HepG2 (cell line): ENCODE measurements around the gene MEA1. TPM values are rescaled to one million over a fixed set of nuclear protein-coding genes. Genes with fewer than 3 reads are reported as not detected.

Source experiments
- AGO1 ChIP-seq: fragments of 200-400 bp; formaldehyde crosslinking; IDR thresholded peaks from 2 replicates; pipeline ENCODE4 v1.6.1; 2017; ENCODE audit warnings: mild to moderate bottlenecking, low read depth, low read length, moderate library complexity; ENCODE audit not compliant: poor library complexity, severe bottlenecking
- CHD2 ChIP-seq: IDR thresholded peaks from 2 replicates; pipeline ENCODE4 v1.6.1; 2011; ENCODE audit warnings: low read depth, low read length, improper control_type of control experiment
- HHEX ChIP-seq: IDR thresholded peaks from 2 replicates; pipeline ENCODE4 v1.6.1; 2016; ENCODE audit warnings: control low read depth
- HMGA1 ChIP-seq: sonication (generic); formaldehyde crosslinking; conservative IDR thresholded peaks from 2 replicates; pipeline ENCODE4 v1.4.0; 2020; ENCODE audit warnings: missing genetic modification reagents
- HOXA5 ChIP-seq: sonication (generic); formaldehyde crosslinking; IDR thresholded peaks from 2 replicates; pipeline ENCODE4 v1.4.0; 2020; ENCODE audit warnings: missing genetic modification reagents
- MBNL3 ChIP-seq: fragments of 250-450 bp; sonication (Bioruptor Pico); conservative IDR thresholded peaks from 2 replicates; pipeline ENCODE4 v1.8.0; 2022; ENCODE audit warnings: mild to moderate bottlenecking, inconsistent platforms
- NFAT5 ChIP-seq: sonication (generic); formaldehyde crosslinking; IDR thresholded peaks from 2 replicates; pipeline ENCODE4 v1.4.0; 2020; ENCODE audit warnings: missing genetic modification reagents
- SIN3B ChIP-seq: fragments of 150-350 bp; IDR thresholded peaks from 2 replicates; pipeline ENCODE4 v1.6.1; 2014; ENCODE audit warnings: low read length
- ZBTB43 ChIP-seq: sonication (generic); formaldehyde crosslinking; conservative IDR thresholded peaks from 2 replicates; pipeline ENCODE4 v1.4.0; 2020; ENCODE audit warnings: missing genetic modification reagents
- ZNF136 ChIP-seq: sonication (generic); formaldehyde crosslinking; IDR thresholded peaks from 2 replicates; pipeline ENCODE4 v1.8.1; 2022; ENCODE audit warnings: low read depth, mild to moderate bottlenecking, moderate library complexity, missing genetic modification reagents
- ZNF549 ChIP-seq: sonication (generic); formaldehyde crosslinking; IDR thresholded peaks from 2 replicates; pipeline ENCODE4 v1.5.0; 2020; ENCODE audit warnings: missing genetic modification reagents
- ZNF761 ChIP-seq: sonication (generic); formaldehyde crosslinking; conservative IDR thresholded peaks from 2 replicates; pipeline ENCODE4 v1.4.0; 2020; ENCODE audit warnings: mild to moderate bottlenecking, missing genetic modification reagents
- ZSCAN21 ChIP-seq: sonication (generic); formaldehyde crosslinking; IDR thresholded peaks from 2 replicates; pipeline ENCODE4 v1.8.0; 2022; ENCODE audit warnings: mild to moderate bottlenecking, missing genetic modification reagents, moderate library complexity, borderline replicate concordance
- polyA plus RNA-seq, 8 experiments: library from polyadenylated mRNA; depleted of rRNA in 3 of 8; stranded (reverse) in 7 of 8; unstranded in 1 of 8; fragments of >200 nt; fragmentation: Illumina TruSeq in 4 of 8; extraction: Trizol in 4 of 8; gene quantifications; 2 replicates each; pipeline versions ENCODE4 v1.2.1 to v1.2.3, GENCODE V29; 2011 to 2016; ENCODE audit warnings: low read depth in 4 of 8, missing spikeins in 1 of 8, mixed read lengths in 1 of 8; ENCODE audit not compliant: insufficient read depth in 1 of 8
- total RNA-seq, 5 experiments: library from RNA; depleted of rRNA; stranded (reverse); fragments of >200 nt; fragmentation: Illumina TruSeq; extraction: Trizol; gene quantifications; 2 replicates each; pipeline ENCODE4 v1.2.3, GENCODE V29; 2016; ENCODE audit warnings: low read depth in 1 of 5
- TF ChIP-seq, protein P1 (sequence below): sonication (generic); formaldehyde crosslinking; IDR thresholded peaks from 2 replicates; pipeline ENCODE4 v1.4.0; 2020; ENCODE audit warnings: missing genetic modification reagents
- TF ChIP-seq, protein P2 (sequence below): sonication (generic); formaldehyde crosslinking; IDR thresholded peaks from 2 replicates; pipeline ENCODE4 v1.5.0; 2020; ENCODE audit warnings: missing genetic modification reagents, mild to moderate bottlenecking, borderline replicate concordance
- TF ChIP-seq, protein P3 (sequence below): sonication (generic); formaldehyde crosslinking; IDR thresholded peaks from 2 replicates; pipeline ENCODE4 v1.4.0; 2020; ENCODE audit warnings: missing genetic modification reagents

MEA1 gene
- total and polyA plus RNA-seq, 2 of the 13 experiments (the other 11 are each of a cell fraction or from before 2014, with no cell fraction given), result 75.6 to 86.2 TPM

- TF ChIP-seq, protein P1, sequence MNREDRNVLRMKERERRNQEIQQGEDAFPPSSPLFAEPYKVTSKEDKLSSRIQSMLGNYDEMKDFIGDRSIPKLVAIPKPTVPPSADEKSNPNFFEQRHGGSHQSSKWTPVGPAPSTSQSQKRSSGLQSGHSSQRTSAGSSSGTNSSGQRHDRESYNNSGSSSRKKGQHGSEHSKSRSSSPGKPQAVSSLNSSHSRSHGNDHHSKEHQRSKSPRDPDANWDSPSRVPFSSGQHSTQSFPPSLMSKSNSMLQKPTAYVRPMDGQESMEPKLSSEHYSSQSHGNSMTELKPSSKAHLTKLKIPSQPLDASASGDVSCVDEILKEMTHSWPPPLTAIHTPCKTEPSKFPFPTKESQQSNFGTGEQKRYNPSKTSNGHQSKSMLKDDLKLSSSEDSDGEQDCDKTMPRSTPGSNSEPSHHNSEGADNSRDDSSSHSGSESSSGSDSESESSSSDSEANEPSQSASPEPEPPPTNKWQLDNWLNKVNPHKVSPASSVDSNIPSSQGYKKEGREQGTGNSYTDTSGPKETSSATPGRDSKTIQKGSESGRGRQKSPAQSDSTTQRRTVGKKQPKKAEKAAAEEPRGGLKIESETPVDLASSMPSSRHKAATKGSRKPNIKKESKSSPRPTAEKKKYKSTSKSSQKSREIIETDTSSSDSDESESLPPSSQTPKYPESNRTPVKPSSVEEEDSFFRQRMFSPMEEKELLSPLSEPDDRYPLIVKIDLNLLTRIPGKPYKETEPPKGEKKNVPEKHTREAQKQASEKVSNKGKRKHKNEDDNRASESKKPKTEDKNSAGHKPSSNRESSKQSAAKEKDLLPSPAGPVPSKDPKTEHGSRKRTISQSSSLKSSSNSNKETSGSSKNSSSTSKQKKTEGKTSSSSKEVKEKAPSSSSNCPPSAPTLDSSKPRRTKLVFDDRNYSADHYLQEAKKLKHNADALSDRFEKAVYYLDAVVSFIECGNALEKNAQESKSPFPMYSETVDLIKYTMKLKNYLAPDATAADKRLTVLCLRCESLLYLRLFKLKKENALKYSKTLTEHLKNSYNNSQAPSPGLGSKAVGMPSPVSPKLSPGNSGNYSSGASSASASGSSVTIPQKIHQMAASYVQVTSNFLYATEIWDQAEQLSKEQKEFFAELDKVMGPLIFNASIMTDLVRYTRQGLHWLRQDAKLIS, result no peak
- TF ChIP-seq ZNF549 (CRISPR knock-in tag) (no peak), AGO1 (no peak), ZBTB43 (CRISPR knock-in tag) (no peak), HMGA1 (CRISPR knock-in tag) (no peak), HHEX (CRISPR knock-in tag) (no peak), NFAT5 (CRISPR knock-in tag) (no peak), ZNF761 (CRISPR knock-in tag) (no peak), MBNL3 (no peak), ZNF136 (CRISPR knock-in tag) (no peak), CHD2 (no peak), SIN3B (no peak), HOXA5 (CRISPR knock-in tag) (no peak; the same call in 1 of the 2 replicates), ZSCAN21 (CRISPR knock-in tag) (no peak)
- TF ChIP-seq, protein P2, sequence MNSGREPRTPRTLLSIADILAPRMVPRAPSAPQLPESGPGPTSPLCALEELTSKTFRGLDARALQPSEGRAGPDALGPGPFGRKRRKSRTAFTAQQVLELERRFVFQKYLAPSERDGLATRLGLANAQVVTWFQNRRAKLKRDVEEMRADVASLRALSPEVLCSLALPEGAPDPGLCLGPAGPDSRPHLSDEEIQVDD (CRISPR knock-in tag), result peak; percentile 75; the same call in 1 of the 2 replicates
- TF ChIP-seq, protein P3, sequence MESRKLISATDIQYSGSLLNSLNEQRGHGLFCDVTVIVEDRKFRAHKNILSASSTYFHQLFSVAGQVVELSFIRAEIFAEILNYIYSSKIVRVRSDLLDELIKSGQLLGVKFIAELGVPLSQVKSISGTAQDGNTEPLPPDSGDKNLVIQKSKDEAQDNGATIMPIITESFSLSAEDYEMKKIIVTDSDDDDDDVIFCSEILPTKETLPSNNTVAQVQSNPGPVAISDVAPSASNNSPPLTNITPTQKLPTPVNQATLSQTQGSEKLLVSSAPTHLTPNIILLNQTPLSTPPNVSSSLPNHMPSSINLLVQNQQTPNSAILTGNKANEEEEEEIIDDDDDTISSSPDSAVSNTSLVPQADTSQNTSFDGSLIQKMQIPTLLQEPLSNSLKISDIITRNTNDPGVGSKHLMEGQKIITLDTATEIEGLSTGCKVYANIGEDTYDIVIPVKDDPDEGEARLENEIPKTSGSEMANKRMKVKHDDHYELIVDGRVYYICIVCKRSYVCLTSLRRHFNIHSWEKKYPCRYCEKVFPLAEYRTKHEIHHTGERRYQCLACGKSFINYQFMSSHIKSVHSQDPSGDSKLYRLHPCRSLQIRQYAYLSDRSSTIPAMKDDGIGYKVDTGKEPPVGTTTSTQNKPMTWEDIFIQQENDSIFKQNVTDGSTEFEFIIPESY, result peak; percentile 17; the same call in 1 of the 2 replicates
Observed at GRCh38 chr6:43060755-43061633, 47.2 kb upstream of the MEA1 start (continued).
